ENCODE measurements around the gene ADAMTS3. TPM values are rescaled to one million over a fixed set of nuclear protein-coding genes. Genes with fewer than 3 reads are reported as not detected.

ADAMTS3 gene
- total RNA-seq, 2 experiments from 2014 or later, result not detected

GRCh38 chr4:72564789-72565188 lies 4.2 kb downstream of the ADAMTS3 start:
- Histone ChIP-seq H2AFZ (ENCODE audit: low read length) (no peak overlapping the region), H3K27ac (ENCODE audit: low read depth, low read length, poor library complexity, severe bottlenecking) (no peak overlapping the region), H3K4me3 (ENCODE audit: low read depth, low read length, poor library complexity, severe bottlenecking) (no peak overlapping the region), H3K4me2 (ENCODE audit: low read length) (no peak overlapping the region), H3K36me3 (ENCODE audit: insufficient read depth, low read length) (no peaks in the 10 kb centered on the region), H4K20me1 (ENCODE audit: insufficient read depth, low read length) (no peaks in the 10 kb centered on the region), H3K4me1 (ENCODE audit: insufficient read depth, low read length, poor library complexity, severe bottlenecking) (no peaks in the 10 kb centered on the region), H3K79me2 (ENCODE audit: insufficient read depth, low read depth, low read length) (no peaks in the 10 kb centered on the region), H3K9me2 (ENCODE audit: insufficient read depth, low read length) (no peaks in the 10 kb centered on the region), H3K9me3 (ENCODE audit: low read length) (no peaks in the 10 kb centered on the region)
- CTCF ChIA-PET (ENCODE audit: unreplicated experiment), result no interaction called here
- TF ChIP-seq, protein P1, sequence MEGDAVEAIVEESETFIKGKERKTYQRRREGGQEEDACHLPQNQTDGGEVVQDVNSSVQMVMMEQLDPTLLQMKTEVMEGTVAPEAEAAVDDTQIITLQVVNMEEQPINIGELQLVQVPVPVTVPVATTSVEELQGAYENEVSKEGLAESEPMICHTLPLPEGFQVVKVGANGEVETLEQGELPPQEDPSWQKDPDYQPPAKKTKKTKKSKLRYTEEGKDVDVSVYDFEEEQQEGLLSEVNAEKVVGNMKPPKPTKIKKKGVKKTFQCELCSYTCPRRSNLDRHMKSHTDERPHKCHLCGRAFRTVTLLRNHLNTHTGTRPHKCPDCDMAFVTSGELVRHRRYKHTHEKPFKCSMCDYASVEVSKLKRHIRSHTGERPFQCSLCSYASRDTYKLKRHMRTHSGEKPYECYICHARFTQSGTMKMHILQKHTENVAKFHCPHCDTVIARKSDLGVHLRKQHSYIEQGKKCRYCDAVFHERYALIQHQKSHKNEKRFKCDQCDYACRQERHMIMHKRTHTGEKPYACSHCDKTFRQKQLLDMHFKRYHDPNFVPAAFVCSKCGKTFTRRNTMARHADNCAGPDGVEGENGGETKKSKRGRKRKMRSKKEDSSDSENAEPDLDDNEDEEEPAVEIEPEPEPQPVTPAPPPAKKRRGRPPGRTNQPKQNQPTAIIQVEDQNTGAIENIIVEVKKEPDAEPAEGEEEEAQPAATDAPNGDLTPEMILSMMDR (conservative IDR thresholded peaks at IDR 0.05; ENCODE audit: low read length), result no peak
- TF ChIP-seq EZH2phosphoT487 (IDR thresholded peaks at IDR 0.05; ENCODE audit: borderline replicate concordance, low read depth, low read length), result no peak
- DNase-seq (ENCODE audit: low spot score), result no peak
- BruUV-seq (replicated peaks), result no TSS peak
- POLR2A ChIA-PET, result no interaction called here
- intact Hi-C loops (cut with micrococcal nuclease; ENCODE audit: unreplicated experiment), result no loop called here

GRCh38 chr4:72564184-72564583 lies 4.8 kb downstream of the ADAMTS3 start:
- H3K9me3 ChIP-seq (ENCODE audit: low read length), result no peaks in the 10 kb centered on the region
- ChIA-PET POLR2A (no interaction called here), CTCF (ENCODE audit: unreplicated experiment) (no interaction called here)
- intact Hi-C loops (cut with micrococcal nuclease; ENCODE audit: unreplicated experiment), result no loop called here
- H3K27ac ChIP-seq (ENCODE audit: low read depth, low read length, poor library complexity, severe bottlenecking), result no peak overlapping the region
- no peaks in the 10 kb centered on the region for H4K20me1 ChIP-seq (ENCODE audit: insufficient read depth, low read length)
- no peak overlapping the region for H2AFZ ChIP-seq (ENCODE audit: low read length)
- no peak for TF ChIP-seq EZH2phosphoT487 (IDR thresholded peaks at IDR 0.05; ENCODE audit: borderline replicate concordance, low read depth, low read length)
- TF ChIP-seq, protein P1 (conservative IDR thresholded peaks at IDR 0.05; ENCODE audit: low read length), result no peak
- no peaks in the 10 kb centered on the region for H3K79me2 ChIP-seq (ENCODE audit: insufficient read depth, low read depth, low read length)
- H3K9me2 ChIP-seq (ENCODE audit: insufficient read depth, low read length), result no peaks in the 10 kb centered on the region
- H3K4me3 ChIP-seq (ENCODE audit: low read depth, low read length, poor library complexity, severe bottlenecking), result no peak overlapping the region
- BruUV-seq (replicated peaks), result no TSS peak
- no peaks in the 10 kb centered on the region for H3K36me3 ChIP-seq (ENCODE audit: insufficient read depth, low read length)
- no peaks in the 10 kb centered on the region for H3K4me1 ChIP-seq (ENCODE audit: insufficient read depth, low read length, poor library complexity, severe bottlenecking)
- DNase-seq (ENCODE audit: low spot score), result no peak
- no peak overlapping the region for H3K4me2 ChIP-seq (ENCODE audit: low read length)

- no peaks in the 10 kb centered on the region for H3K4me1 ChIP-seq (ENCODE audit: insufficient read depth, low read length, poor library complexity, severe bottlenecking)
- no peak overlapping the region for H2AFZ ChIP-seq (ENCODE audit: low read length)
- H3K4me3 ChIP-seq (ENCODE audit: low read depth, low read length, poor library complexity, severe bottlenecking), result no peak overlapping the region
- intact Hi-C loops (cut with micrococcal nuclease; ENCODE audit: unreplicated experiment), result no loop called here
- no peaks in the 10 kb centered on the region for H4K20me1 ChIP-seq (ENCODE audit: insufficient read depth, low read length)
- H3K36me3 ChIP-seq (ENCODE audit: insufficient read depth, low read length), result no peaks in the 10 kb centered on the region
- no TSS peak for BruUV-seq (replicated peaks)
- H3K27ac ChIP-seq (ENCODE audit: low read depth, low read length, poor library complexity, severe bottlenecking), result no peak overlapping the region
- H3K79me2 ChIP-seq (ENCODE audit: insufficient read depth, low read depth, low read length), result no peaks in the 10 kb centered on the region
- DNase-seq (ENCODE audit: low spot score), result no peak
- no peak for TF ChIP-seq EZH2phosphoT487 (IDR thresholded peaks at IDR 0.05; ENCODE audit: borderline replicate concordance, low read depth, low read length)
- TF ChIP-seq, protein P1 (conservative IDR thresholded peaks at IDR 0.05; ENCODE audit: low read length), result no peak
- H3K4me2 ChIP-seq (ENCODE audit: low read length), result no peak overlapping the region
- H3K9me2 ChIP-seq (ENCODE audit: insufficient read depth, low read length), result no peaks in the 10 kb centered on the region
- ChIA-PET POLR2A (no interaction called here), CTCF (ENCODE audit: unreplicated experiment) (no interaction called here)
- no peaks in the 10 kb centered on the region for H3K9me3 ChIP-seq (ENCODE audit: low read length)
Measured at GRCh38 chr4:72558655-72559054, 10.4 kb downstream of the ADAMTS3 start.

Measured in OCI-LY7 (cell line).